ENCODE results near the gene FRRS1. TPM values are rescaled to one million over a fixed set of nuclear protein-coding genes. Genes with fewer than 3 reads are reported as not detected.

Gene FRRS1
- polyA plus RNA-seq, 1 donor: 3.9 TPM

DNA sequence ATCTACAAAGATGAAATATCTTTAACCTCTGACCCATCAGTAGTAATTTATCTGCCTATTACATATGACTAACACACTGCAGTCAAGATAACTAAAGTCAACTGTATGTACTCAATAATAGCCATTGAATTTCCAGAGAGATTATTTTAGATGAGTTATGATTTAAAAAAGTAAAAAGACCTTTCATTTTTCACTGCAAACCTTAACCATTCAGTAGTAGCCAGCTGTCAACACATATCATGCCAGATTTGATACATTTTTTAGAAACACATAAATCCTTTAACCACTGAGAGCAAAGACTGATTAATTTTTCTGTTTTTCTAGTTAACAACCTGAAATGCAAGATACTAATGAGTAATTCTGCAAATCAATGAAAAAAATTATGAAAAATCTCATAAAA is 89.6 kb downstream of the FRRS1 start:
- no peak for DNase-seq (ENCODE audit: low read depth)

DNA sequence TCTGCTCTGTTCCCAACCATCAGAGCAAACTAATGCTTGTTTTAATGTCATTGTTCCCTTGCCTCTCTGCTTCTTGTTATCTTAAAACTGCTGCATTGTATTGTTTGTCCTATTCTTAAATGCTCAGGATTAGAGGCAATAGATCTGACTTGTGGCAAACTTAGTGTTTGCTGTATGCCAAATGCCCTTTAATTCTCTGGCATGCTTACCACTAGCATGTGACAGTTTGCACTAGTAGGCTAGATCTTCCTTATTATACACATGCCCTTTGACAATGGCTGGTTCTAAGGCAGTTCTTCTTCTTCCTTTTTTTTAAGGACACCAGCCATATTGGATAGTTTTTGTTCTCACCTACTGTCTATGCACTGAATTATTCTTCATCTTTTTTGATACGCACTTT is 90.4 kb downstream of the FRRS1 start:
- DNase-seq (ENCODE audit: low read depth): no peak

DNA sequence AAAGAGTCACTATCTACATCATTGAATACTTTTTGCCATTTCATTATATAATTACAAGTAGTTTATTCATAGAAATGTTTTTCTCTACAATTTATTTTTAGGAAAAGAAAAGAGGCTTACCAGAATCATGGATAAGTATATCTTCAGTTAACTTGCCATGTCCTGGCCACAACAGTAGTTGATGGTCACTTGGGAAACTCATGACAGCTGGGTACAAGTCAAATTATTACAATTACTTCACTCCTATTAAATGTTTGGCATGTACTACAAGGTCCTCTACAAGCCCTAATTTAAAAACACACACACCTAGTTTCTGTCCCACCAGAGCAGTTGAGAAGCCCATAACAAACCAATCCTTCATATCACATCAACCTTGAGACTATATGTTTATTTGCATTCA is 91.1 kb downstream of the FRRS1 start:
- DNase-seq (ENCODE audit: low read depth): no peak

DNA sequence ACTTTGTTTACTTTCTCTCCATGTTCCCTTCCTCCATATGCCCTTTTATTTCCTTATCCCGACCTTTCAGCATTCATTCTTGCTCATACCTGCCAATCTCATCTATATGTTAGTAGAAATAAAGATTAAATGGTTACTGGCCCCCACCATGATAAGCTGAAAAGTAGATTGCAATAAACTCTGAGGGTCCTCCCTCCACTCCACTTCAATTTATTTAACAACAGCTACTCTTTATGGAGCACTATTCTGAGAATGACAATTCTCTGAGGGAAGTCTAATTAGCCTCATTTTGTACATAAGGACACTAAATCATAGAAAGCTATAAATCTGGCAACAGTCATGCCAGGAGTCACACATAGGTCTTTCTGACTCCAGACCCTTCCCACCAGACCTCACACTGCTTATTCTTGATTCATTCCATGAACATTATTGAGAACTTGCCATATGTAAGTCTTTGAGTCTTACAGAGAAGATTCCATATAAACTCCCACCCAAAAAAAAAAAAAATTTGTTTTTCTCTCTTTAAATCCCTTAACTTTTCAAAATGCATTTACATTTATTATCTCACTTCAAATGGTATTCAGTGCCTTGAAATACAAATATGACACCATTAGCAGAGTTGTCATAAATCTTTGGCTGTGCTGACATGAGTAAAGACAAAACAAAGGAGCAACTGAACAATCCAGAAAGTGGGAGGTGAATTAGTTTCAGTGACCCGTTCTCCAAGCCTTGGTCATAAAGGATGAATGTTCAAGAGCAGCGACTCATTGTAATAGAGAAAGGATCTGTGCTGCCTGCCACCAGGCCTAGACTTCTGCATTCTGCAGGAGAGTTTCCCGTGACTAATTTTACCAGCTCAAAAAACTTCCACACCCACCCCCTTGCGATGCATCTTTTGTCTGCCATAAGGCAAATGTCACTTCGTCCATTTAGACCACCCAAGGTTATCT is 92.0 kb downstream of the FRRS1 start:
- no peak for DNase-seq (ENCODE audit: low read depth)

DNA sequence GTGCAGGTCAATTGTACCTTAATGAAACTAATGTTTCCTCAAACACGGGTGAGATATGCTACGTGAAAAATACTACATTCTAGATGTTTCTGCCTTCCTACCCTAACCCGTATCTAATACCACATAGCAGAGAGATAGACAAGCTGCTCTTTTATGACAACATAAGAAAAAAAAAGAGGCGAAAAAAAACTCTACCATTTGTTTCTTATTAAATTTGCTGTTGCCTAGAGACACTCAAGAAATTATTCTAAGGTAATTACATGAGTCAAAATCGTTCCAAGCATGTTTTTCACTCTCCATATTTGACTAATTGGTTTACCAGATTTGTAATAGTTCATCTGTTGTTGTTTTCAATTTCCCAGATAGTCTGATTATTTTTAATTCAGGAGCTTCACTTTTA is 93.1 kb downstream of the FRRS1 start:
- no peak for DNase-seq (ENCODE audit: low read depth)

DNA sequence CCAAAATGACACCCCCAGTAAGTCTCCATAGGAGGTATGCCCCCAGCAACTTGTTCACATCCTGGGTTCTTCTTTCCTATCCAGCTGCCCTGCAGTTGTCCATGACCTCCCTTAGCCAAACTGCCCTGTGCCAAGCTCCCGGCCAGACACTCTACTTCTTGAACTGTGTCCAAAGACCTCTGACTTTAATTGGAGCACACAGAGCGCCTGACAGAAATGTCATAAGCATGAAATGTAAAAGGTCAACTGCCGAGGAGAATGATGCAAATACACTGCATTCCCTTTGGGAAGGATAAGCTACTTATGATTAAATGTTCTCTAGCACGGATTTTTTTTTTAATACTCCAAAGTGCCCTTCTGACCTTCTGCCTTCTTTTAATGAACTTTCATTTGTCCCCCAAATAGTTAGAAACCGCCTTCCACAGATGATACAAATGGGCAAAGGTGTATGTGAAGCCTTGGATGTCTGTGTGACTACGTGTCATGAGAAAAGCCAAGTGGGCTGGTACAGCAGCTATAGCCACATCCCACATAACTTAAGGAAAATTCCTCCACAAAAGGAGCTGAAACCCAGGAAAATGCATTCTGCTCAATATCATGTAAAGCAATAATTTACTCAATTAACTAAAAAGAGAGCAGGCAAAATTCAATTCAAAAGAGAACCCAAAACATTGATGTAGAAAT is 93.8 kb downstream of the FRRS1 start:
- no peak for DNase-seq (ENCODE audit: low read depth)

DNA sequence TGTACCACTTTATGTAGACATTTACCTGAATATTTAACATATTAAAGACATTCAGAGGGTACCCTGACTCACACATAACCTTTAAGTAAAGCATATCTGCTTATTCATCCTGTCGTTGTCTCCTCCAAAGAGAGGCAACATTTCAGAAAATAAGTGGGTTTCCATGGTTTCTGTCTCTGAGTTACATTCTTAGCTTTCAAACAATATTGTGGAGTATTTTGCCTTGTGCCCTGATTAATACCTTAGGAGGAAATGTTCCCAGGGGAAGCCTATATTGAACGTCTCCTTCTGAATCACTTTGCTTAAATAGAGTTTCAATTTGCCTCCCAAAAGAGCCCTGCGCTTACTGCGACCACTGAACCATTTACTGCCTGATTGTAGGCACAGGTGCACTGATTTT is 94.4 kb downstream of the FRRS1 start:
- DNase-seq (ENCODE audit: low read depth): no peak

DNA sequence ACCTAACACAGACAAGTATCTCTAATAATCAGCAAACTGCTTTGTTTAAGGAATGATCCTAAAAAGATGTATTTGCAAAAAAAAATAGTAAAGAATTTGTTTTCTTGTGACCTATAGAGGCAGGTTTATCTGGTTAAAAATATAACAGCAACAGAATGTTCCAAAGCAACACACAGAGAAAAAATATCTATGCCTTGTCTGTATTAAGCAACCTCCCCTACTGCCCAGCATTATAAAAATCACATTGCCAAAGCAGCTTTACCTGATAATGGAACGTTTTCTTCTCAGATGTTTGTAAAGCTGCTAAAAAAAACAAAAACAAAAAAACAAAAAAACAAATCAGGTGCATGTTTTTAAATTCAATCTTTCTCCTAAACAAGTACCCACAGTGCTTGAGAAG is 95.9 kb downstream of the FRRS1 start:
- no peak for DNase-seq (ENCODE audit: low read depth)

DNA sequence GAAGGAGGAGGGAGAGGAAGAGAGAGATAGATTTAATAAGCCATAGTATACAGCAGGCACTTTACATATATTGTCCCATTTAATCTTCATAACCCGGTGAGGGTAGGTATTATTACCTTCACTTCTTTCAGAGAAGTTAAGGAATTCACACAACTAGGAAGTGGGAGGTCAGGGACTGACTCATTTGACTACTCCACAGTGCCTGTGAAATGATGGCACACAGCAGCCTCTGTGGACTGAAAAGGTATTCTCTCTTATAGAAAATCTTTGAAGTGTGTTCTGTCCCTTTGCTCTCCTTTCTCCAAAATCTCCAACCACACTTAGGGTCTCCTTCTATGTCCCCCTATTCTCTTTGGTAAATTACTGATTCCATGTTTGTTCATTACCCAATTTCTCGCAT is 96.6 kb downstream of the FRRS1 start:
- DNase-seq (ENCODE audit: low read depth): no peak

DNA sequence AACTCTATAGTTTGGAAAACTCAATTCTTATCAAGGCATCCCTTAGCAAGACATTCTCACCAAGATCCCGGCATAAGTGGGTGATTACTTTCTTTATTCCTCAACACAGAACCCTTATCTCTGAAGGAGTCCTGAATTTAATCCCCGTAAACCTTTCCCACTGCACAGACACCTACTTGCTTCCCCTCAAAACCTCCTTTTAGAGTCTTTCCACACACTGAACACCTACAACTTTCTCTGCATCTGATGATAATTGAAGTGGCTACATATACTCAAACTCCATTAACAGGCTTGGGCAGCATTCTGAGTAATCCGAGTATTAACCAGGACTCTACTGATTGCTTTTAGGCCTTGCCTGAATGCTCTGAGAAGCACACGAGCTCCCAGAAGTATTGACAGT is 97.1 kb downstream of the FRRS1 start:
- no peak for DNase-seq (ENCODE audit: low read depth)

DNA sequence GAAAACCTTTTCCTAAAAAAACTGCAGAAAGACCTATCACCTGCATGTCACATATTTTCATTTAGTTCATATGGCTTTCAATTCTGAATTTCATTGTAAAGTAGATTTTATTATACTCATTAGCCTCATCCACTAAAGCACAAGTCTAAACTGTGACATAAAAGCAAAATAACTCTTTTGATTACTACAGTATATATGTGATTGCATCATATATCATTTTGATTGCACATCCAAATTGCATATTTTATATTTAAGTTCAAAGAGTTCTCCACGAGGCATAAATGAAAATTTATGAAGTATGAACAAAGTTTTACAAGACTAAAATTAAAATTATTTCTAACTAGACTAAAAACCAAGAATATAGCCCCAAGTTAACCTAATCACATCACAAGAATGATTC is 101.2 kb downstream of the FRRS1 start:
- DNase-seq (ENCODE audit: low read depth): no peak

DNA sequence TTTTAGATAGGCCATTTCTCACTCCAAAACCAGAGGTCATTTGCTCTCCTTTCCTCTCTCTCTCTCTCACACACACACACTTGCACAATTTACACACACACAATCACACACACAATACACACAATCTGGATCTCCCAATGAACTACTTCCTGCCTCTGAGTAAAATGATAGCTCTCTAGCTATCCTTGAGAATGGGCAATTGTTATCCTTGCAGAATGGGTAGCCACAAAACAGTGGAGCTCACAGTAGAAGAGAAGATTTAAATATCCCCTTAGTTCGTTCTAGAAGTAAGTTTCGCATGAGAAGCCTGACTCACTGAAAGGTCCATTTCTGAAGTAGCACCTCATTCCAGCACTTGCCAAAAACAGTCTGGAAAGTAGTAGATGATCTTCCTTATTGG is 102.9 kb downstream of the FRRS1 start:
- no peak for DNase-seq (ENCODE audit: low read depth)

DNA sequence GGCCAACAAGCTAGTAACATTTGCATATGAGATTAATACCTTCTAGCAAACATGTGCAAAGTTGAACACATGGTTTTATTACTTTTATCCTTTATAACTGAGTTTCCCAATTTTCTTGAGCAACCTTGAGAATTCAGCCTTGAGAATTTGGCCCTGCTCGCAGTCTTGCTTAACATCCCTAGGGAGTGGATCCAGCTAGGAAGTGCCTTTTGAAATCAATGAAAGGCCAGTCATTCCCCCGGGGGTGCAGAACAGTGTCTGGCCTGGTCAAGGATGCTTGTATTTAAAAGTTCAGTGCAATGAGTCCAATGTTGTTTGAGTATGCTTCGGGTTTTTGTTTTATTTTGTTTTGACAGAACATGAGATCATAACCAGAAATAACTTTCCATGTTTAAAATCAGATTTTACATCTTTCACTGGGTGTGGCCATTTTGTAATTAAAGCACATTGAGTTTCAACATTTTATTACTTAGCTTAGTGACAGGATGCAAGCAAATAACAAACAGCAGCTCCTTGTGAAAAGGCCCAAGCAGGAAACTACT is 103.8 kb downstream of the FRRS1 start:
- DNase-seq (ENCODE audit: low read depth): no peak

DNA sequence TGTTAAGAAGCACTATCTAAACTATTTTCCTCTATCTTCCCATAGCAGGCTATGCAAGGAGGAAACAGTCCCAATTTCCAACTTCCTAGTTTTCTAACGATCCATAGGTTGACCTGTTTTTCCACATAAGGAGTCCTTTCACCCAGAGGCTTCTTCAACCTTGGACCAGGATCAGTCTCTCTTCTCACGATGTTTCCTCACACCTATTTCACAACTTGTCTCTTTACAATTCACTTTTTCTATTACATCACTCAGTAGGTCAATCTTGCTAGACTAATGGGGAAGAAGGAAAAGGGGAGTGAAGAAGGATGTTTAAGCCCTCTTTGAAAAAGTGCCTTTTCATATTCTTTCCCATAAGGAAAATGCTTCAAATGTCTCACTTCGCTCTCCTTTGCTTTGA is 104.7 kb downstream of the FRRS1 start:
- DNase-seq (ENCODE audit: low read depth): no peak

DNA sequence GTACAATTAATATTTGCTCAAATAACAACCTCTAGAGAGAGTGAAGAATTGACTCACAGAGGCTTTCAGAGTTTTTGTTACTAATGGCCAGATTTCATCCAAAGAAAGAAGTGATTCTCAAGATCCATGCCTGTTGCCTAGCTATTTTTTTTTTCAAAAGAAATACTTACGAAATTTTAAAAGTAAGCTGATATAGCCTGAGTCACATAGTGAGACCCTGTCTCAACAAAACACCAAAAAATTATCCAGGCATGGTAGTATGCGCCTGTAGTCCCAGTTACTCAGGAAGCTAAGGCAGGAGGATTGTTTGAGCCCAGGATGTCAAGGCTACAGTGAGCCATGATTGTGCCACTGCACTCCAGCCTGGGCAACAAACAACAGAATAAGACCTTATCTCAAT is 105.9 kb downstream of the FRRS1 start:
- DNase-seq (ENCODE audit: low read depth): no peak

DNA sequence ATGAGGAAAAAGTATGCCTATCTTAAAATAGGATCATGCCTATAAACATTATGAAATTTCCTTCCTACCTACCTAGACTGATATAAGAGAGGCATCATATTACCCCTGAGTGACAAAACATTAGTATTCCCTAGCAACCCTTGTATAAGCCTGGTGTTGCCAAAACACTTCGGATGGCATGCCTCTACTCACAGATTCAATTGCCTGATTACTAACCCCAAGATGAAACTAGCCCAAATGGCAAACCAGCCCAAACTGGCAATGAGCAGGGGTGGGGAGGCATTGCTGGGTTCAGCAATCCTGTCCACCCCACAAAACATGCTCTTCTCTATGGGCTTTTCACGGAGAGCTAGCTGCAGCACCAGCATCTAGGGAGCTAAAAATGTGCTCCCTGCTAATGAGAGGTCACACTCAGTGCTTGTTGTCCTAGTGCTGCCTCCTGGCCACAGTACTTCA is 106.7 kb downstream of the FRRS1 start:
- DNase-seq (ENCODE audit: low read depth): no peak

Other genes starting within 250 kb of the FRRS1 start
- 107 TPM for gene PALMD, start 120.5 kb downstream of the FRRS1 start, polyA plus RNA-seq (ENCODE audit: insufficient read length)
- gene AGL, start 83.7 kb upstream of the FRRS1 start, polyA plus RNA-seq (ENCODE audit: insufficient read length): 284 TPM
- 12.1 TPM for gene SLC35A3, start 203.4 kb upstream of the FRRS1 start, polyA plus RNA-seq (ENCODE audit: insufficient read length)